GM18526 (cell line): Measurements from ENCODE around the gene PNPLA7.

Source experiments
- POLR2A ChIP-seq: IDR thresholded peaks from 3 replicates; pipeline ENCODE4 v1.6.1; 2011; ENCODE audit not compliant: insufficient read length; ENCODE audit errors: extremely low read depth

The PNPLA7 gene

GRCh38 chr9:137524981-137525317, 25.3 kb downstream of the PNPLA7 start:
- no peak for TF ChIP-seq POLR2A

- no peak for TF ChIP-seq POLR2A
These were observed 25.8 kb downstream of the PNPLA7 start for GRCh38 chr9:137524161-137524980.

- no peak for TF ChIP-seq POLR2A
These were observed 27.3 kb downstream of the PNPLA7 start for GRCh38 chr9:137522746-137523455.

- no peak for TF ChIP-seq POLR2A
These were observed 28.7 kb downstream of the PNPLA7 start for GRCh38 chr9:137521405-137521985.

- no peak for TF ChIP-seq POLR2A
These were observed 29.4 kb downstream of the PNPLA7 start for GRCh38 chr9:137520614-137521404.

- no peak for TF ChIP-seq POLR2A
These were observed 30.6 kb downstream of the PNPLA7 start for GRCh38 chr9:137519553-137519952.

GRCh38 chr9:137516144-137516917, 33.9 kb downstream of the PNPLA7 start:
- no peak for TF ChIP-seq POLR2A

GRCh38 chr9:137515338-137515724, 34.9 kb downstream of the PNPLA7 start:
- TF ChIP-seq POLR2A, result no peak

GRCh38 chr9:137514691-137515337, 35.4 kb downstream of the PNPLA7 start:
- no peak for TF ChIP-seq POLR2A

GRCh38 chr9:137511758-137512463, 38.3 kb downstream of the PNPLA7 start:
- no peak for TF ChIP-seq POLR2A

- TF ChIP-seq POLR2A, result no peak
These were observed 41.0 kb downstream of the PNPLA7 start for GRCh38 chr9:137509198-137509597.

- no peak for TF ChIP-seq POLR2A
These were observed 43.5 kb downstream of the PNPLA7 start for GRCh38 chr9:137506702-137507171.

GRCh38 chr9:137506274-137506673, 43.9 kb downstream of the PNPLA7 start:
- TF ChIP-seq POLR2A, result no peak
